K562 (cell line): ENCODE measurements around the gene CACNA2D2. TPM values are rescaled to one million over a fixed set of nuclear protein-coding genes. Genes with fewer than 3 reads are reported as not detected.

Source experiments
- ATAC-seq: fragments of 200-7000 bp; cut with Tn5 transposase; 3 replicates; pipeline ENCODE4 v1.9.1; 2020; ENCODE audit warnings: moderate library complexity
- BruUV-seq: library from RNA; stranded (reverse); fragments of 400-500 nt; replicated peaks from 2 replicates; lab custom pipeline; 2021; lab: Mats Ljungman, UMichigan
- CTCF ChIA-PET: fragments of 300-600 bp; formaldehyde crosslinking; extraction: SDS; loops from one replicate; lab custom pipeline; 2021; ENCODE audit warnings: low intra/inter-chr PET ratio; lab: Yijun Ruan, JAX
- POLR2A ChIA-PET: fragments of 300-600, 350-650 bp; sonication (Branson Sonifier 250); formaldehyde crosslinking; extraction: SDS; loops from one replicate; lab custom pipeline; 2021; ENCODE audit warnings: antibody characterized with exemption, inconsistent platforms; lab: Yijun Ruan, JAX
- DNase-seq, 4 experiments: peaks; one replicate each; pipeline versions ENCODE4 v3.0.0 to v3.0.0-alpha.2; 2011 to 2018; ENCODE audit warnings: low spot score in 3 of 4, mixed read lengths in 3 of 4; ENCODE audit errors: extremely low read depth in 1 of 4
- FAIRE-seq: peaks from 2 replicates; lab custom pipeline; 2011; peaks lifted over from hg19 to GRCh38; lab: Jason Lieb, UNC
- H2AFZ ChIP-seq: 2 replicates; pipeline ENCODE4 v1.6.0; 2011; ENCODE audit warnings: low read depth, low read length, control low read depth, inconsistent platforms
- H3K27ac ChIP-seq: fragments of 200-600 bp; 3 replicates; pipeline ENCODE4 v1.8.0; 2011; ENCODE audit warnings: low read depth, mild to moderate bottlenecking, control low read depth, inconsistent platforms, low read length, moderate library complexity, mixed read lengths; ENCODE audit errors: extremely low read depth
- H3K27me3 ChIP-seq, 2 experiments: fragments of 300-600 bp in 1 of 2; 2 replicates in 1 of 2; 3 replicates in 1 of 2; pipeline versions ENCODE4 v1.6.0 to v1.8.0; 2011; ENCODE audit warnings: inconsistent platforms in 2 of 2, low read length in 2 of 2, mild to moderate bottlenecking in 1 of 2, mixed read lengths in 1 of 2, moderate library complexity in 1 of 2; ENCODE audit not compliant: control insufficient read depth in 2 of 2, insufficient read depth in 2 of 2
- H3K36me3 ChIP-seq: fragments of 300-600 bp; 3 replicates; pipeline ENCODE4 v1.8.0; 2011; ENCODE audit warnings: mild to moderate bottlenecking, low read length, inconsistent platforms; ENCODE audit not compliant: control insufficient read depth, insufficient read depth
- H3K4me1 ChIP-seq, 2 experiments: fragments of 200-600 bp in 1 of 2; replicated peaks in 1 of 2; 2 replicates in 1 of 2; 3 replicates in 1 of 2; pipeline versions ENCODE4 v1.5.1 to v1.8.0; 2011; ENCODE audit warnings: inconsistent platforms in 2 of 2, low read length in 2 of 2, mild to moderate bottlenecking in 1 of 2, mixed read lengths in 1 of 2, moderate library complexity in 1 of 2; ENCODE audit not compliant: control insufficient read depth in 2 of 2, insufficient read depth in 2 of 2
- H3K4me2 ChIP-seq: 2 replicates; pipeline ENCODE4 v1.6.1; 2011; ENCODE audit warnings: low read length, control low read depth, inconsistent platforms, mixed read lengths; ENCODE audit not compliant: insufficient read depth
- H3K4me3 ChIP-seq: fragments of 200-600 bp; sonication (generic), shearing (Covaris generic); 2 replicates; pipeline ENCODE4 v1.5.1; 2016; ENCODE audit warnings: control low read depth, inconsistent platforms
- H3K79me2 ChIP-seq: fragments of 200-600 bp; 3 replicates; pipeline ENCODE4 v1.8.0; 2011; ENCODE audit warnings: low read length, inconsistent platforms; ENCODE audit not compliant: control insufficient read depth, insufficient read depth
- H3K9ac ChIP-seq, 2 experiments: 2 replicates each; pipeline versions ENCODE4 v1.6.0 to v1.6.1; 2011; ENCODE audit warnings: low read depth in 2 of 2, low read length in 2 of 2, control low read depth in 1 of 2, inconsistent platforms in 1 of 2, mild to moderate bottlenecking in 1 of 2, mixed read lengths in 1 of 2; ENCODE audit not compliant: insufficient read depth in 1 of 2
- H3K9me1 ChIP-seq: one replicate; pipeline ENCODE4 v1.6.0; 2011; ENCODE audit warnings: inconsistent platforms, mild to moderate bottlenecking, low read length, moderate library complexity; ENCODE audit not compliant: control insufficient read depth, insufficient read depth
- H3K9me3 ChIP-seq: replicated peaks from 2 replicates; pipeline ENCODE4 v1.5.1; 2011; ENCODE audit warnings: low read depth, low read length, inconsistent platforms; ENCODE audit not compliant: control insufficient read depth, insufficient read depth
- H4K20me1 ChIP-seq: replicated peaks from 2 replicates; pipeline ENCODE4 v1.6.1; 2011; ENCODE audit warnings: low read length, inconsistent platforms, mixed read lengths; ENCODE audit not compliant: control insufficient read depth, insufficient read depth
- CREB3L1 ChIP-seq: fragments of 450-650 bp; IDR thresholded peaks from 2 replicates; pipeline ENCODE4 v1.6.1; 2014; ENCODE audit warnings: low read depth, mild to moderate bottlenecking, moderate library complexity, borderline replicate concordance
- E2F6 ChIP-seq, 2 experiments: IDR thresholded peaks; 2 replicates each; pipeline ENCODE4 v1.6.1; 2011; ENCODE audit warnings: borderline replicate concordance in 1 of 2, control low read depth in 1 of 2, low read depth in 1 of 2, low read length in 1 of 2, mild to moderate bottlenecking in 1 of 2, mixed read lengths in 1 of 2, moderate library complexity in 1 of 2; ENCODE audit not compliant: insufficient read depth in 1 of 2, insufficient read length in 1 of 2, poor library complexity in 1 of 2, severe bottlenecking in 1 of 2; ENCODE audit errors: extremely low read depth in 1 of 2
- PHB ChIP-seq: fragments of 250-450 bp; sonication (Bioruptor Pico); IDR thresholded peaks from 2 replicates; pipeline ENCODE4 v1.5.0; 2021
- SIN3A ChIP-seq, 2 experiments: fragments of 150-350 bp in 1 of 2; IDR thresholded peaks; 2 replicates each; pipeline ENCODE4 v1.6.1; 2011 to 2016; ENCODE audit warnings: borderline replicate concordance in 2 of 2, low read depth in 2 of 2, low read length in 2 of 2, mild to moderate bottlenecking in 2 of 2, moderate library complexity in 2 of 2; ENCODE audit not compliant: control insufficient read depth in 1 of 2
- TFE3 ChIP-seq: fragments of 450-650 bp; formaldehyde crosslinking; IDR thresholded peaks from 2 replicates; pipeline ENCODE4 v1.4.0; 2020; ENCODE audit warnings: mild to moderate bottlenecking, mixed read lengths
- ZNF253 ChIP-seq: fragments of 250-450 bp; sonication (Bioruptor Pico); conservative IDR thresholded peaks from 2 replicates; pipeline ENCODE4 v1.6.1; 2021; ENCODE audit warnings: mild to moderate bottlenecking
- ZNF318 ChIP-seq, 2 experiments: fragments of 450-650 bp; IDR thresholded peaks; 2 replicates each; pipeline ENCODE4 v1.6.1; 2016; ENCODE audit warnings: mild to moderate bottlenecking in 2 of 2, borderline replicate concordance in 1 of 2, low read depth in 1 of 2, moderate library complexity in 1 of 2
- ZNF77 ChIP-seq: fragments of 250-450 bp; sonication (Bioruptor Pico); IDR thresholded peaks from 2 replicates; pipeline ENCODE4 v1.5.0; 2020
- WGBS: fragments of 100-300 bp; shearing (Covaris generic); methylation state at CpG from one replicate; pipeline ENCODE4 v1.1.6; 2016; ENCODE audit warnings: low coverage, mixed read lengths; ENCODE audit not compliant: insufficient coverage; ENCODE audit errors: missing lambda C conversion rate; 5-methylcytosine and 5-hydroxymethylcytosine counted together
- in situ Hi-C: fragments of 300-500 bp; cut with MboI; formaldehyde crosslinking; loops from 4 replicates; pipeline ENCODE4 v1.15.0; 2018; ENCODE audit warnings: inconsistent platforms, mixed read lengths
- intact Hi-C: fragments of 100-400 bp; cut with micrococcal nuclease; formaldehyde crosslinking; loops from 2 replicates; pipeline ENCODE4 v1.14.2; 2022
- polyA plus RNA-seq, 8 experiments: library from polyadenylated mRNA; depleted of rRNA in 4 of 8; stranded (reverse) in 5 of 8; unstranded in 3 of 8; fragments of >200 nt; fragmentation: Nextera tagmentation in 2 of 8; fragmentation: Illumina TruSeq in 1 of 8; extraction: Ambion mirVana in 2 of 8; extraction: Trizol in 1 of 8; gene quantifications; 2 replicates each; pipeline versions ENCODE4 v1.2.1 to v1.2.3, GENCODE V29; 2011 to 2014; ENCODE audit warnings: inconsistent platforms in 1 of 8, missing spikeins in 1 of 8
- total RNA-seq, 7 experiments: library from RNA; depleted of rRNA in 6 of 7; stranded (reverse); fragments of >200 nt in 6 of 7; fragmentation: Illumina TruSeq in 2 of 7; extraction: Trizol in 2 of 7; gene quantifications; 2 replicates each; pipeline versions ENCODE4 v1.2.1 to v1.2.3, GENCODE V29; 2011 to 2021; ENCODE audit warnings: low replicate concordance in 1 of 7

Gene CACNA2D2
- total and polyA plus RNA-seq, 9 of the 15 experiments (the other 6 are each of a cell fraction or from before 2014, with no cell fraction given) = 0.11 to 0.58 (median 0.36) TPM; not detected in 2

GRCh38 chr3:50552598-50552997 is 49.2 kb upstream of the CACNA2D2 start:
- Histone ChIP-seq H3K4me3 (no peak overlapping the region), H3K27ac (no peak overlapping the region), H4K20me1 (no peaks in the 10 kb centered on the region), H3K9me3 (no peaks in the 10 kb centered on the region), H3K9me1 (no peaks in the 10 kb centered on the region), H3K4me1 (peaks cover 0 to 6% of the 10 kb centered on the region in 2 experiments; a peak in 2 of 5 replicates), H2AFZ (no peak overlapping the region), H3K36me3 (no peaks in the 10 kb centered on the region), H3K9ac (no peak overlapping the region; a peak in 1 of 4 replicates), H3K27me3 (no peaks in the 10 kb centered on the region), H3K4me2 (no peak overlapping the region), H3K79me2 (no peaks in the 10 kb centered on the region)
- ChIA-PET CTCF (no interaction called here), POLR2A (interaction anchor here (0.7 kb wide), 1 partner anchor 59 kb away, joined by 5 read pairs; the partner anchor contains the start of gene CISH)
- intact Hi-C loops (no loop called here), in situ Hi-C loops (no loop called here)
- WGBS = 10% methylated on average over 9 of the region's 9 CpGs
- ATAC-seq = no peak
- DNase-seq = no peak
- no TSS peak for BruUV-seq
- no peak for FAIRE-seq
- no peak for TF ChIP-seq CREB3L1
- TF ChIP-seq ZNF318 (IDR thresholded peaks at IDR 0.05; ENCODE audit: borderline replicate concordance in 1 of 2, low read depth in 1 of 2) = no peak
- no peak for TF ChIP-seq PHB (CRISPR knock-in tag)
- no peak for TF ChIP-seq E2F6 (IDR thresholded peaks at IDR 0.05; ENCODE audit: borderline replicate concordance in 1 of 2, extremely low read depth in 1 of 2, insufficient read depth in 1 of 2, insufficient read length in 1 of 2, low read depth in 1 of 2, low read length in 1 of 2, poor library complexity in 1 of 2, severe bottlenecking in 1 of 2)
- TF ChIP-seq TFE3 = no peak
- no peak for TF ChIP-seq SIN3A (IDR thresholded peaks at IDR 0.05; ENCODE audit: borderline replicate concordance in 2 of 2, control insufficient read depth in 1 of 2, low read depth in 2 of 2, low read length in 2 of 2)
- no peak for TF ChIP-seq ZNF77
- no peak for TF ChIP-seq ZNF253
